Neural cell (in vitro differentiated cells): ENCODE data around the gene F11R.

Experiments used
- CTCF ChIP-seq: fragments of 450-650 bp; IDR thresholded peaks from 2 replicates; pipeline ENCODE4 v1.5.1; 2014; ENCODE audit warnings: antibody characterized with exemption, mild to moderate bottlenecking, moderate library complexity; ENCODE audit not compliant: poor library complexity, severe bottlenecking
- REST ChIP-seq: IDR thresholded peaks from 2 replicates; pipeline ENCODE4 v1.6.1; 2012; ENCODE audit warnings: borderline replicate concordance

- no peak for TF ChIP-seq REST
- TF ChIP-seq CTCF: no peak
Measured at GRCh38 chr1:161008869-161009510, 12.0 kb downstream of the F11R start.
